ENCODE measurements around the gene CNTNAP2. TPM values are rescaled to one million over a fixed set of nuclear protein-coding genes. Genes with fewer than 3 reads are reported as not detected.

The CNTNAP2 gene
- total RNA-seq, 1 donor = under 0.01 TPM

- H3K4me3 ChIP-seq (ENCODE audit: low read depth, low read length) = no peak overlapping the region
- no peak for TF ChIP-seq CTCF (IDR thresholded peaks at IDR 0.05; ENCODE audit: insufficient read depth, low read length)
- DNase-seq (ENCODE audit: low read depth) = no peak
These were observed 1547.9 kb downstream of the CNTNAP2 start for GRCh38 chr7:147664541-147664940.

- no peak for TF ChIP-seq CTCF (IDR thresholded peaks at IDR 0.05; ENCODE audit: insufficient read depth, low read length)
These were observed 1554.2 kb downstream of the CNTNAP2 start for GRCh38 chr7:147670759-147671158.

GRCh38 chr7:147674705-147675104 is 1558.1 kb downstream of the CNTNAP2 start:
- DNase-seq (ENCODE audit: low read depth) = no peak
- no peak for TF ChIP-seq CTCF (IDR thresholded peaks at IDR 0.05; ENCODE audit: insufficient read depth, low read length)
- no peak overlapping the region for H3K4me3 ChIP-seq (ENCODE audit: low read depth, low read length)

More at GRCh38 chr7:147670759-147671158, 1554.2 kb downstream of the CNTNAP2 start:
- H3K4me3 ChIP-seq (ENCODE audit: low read depth, low read length) = no peak overlapping the region
- no peak for DNase-seq (ENCODE audit: low read depth)

- no peak for TF ChIP-seq CTCF (IDR thresholded peaks at IDR 0.05; ENCODE audit: insufficient read depth, low read length)
- H3K4me3 ChIP-seq (ENCODE audit: low read depth, low read length) = no peak overlapping the region
- DNase-seq (ENCODE audit: low read depth) = no peak
These were observed 1562.3 kb downstream of the CNTNAP2 start for GRCh38 chr7:147678943-147679342.

- no peak overlapping the region for H3K4me3 ChIP-seq (ENCODE audit: low read depth, low read length)
- no peak for DNase-seq (ENCODE audit: low read depth)
- TF ChIP-seq CTCF (IDR thresholded peaks at IDR 0.05; ENCODE audit: insufficient read depth, low read length) = no peak
These were observed 1564.9 kb downstream of the CNTNAP2 start for GRCh38 chr7:147681530-147681929.

GRCh38 chr7:147700702-147701101 is 1584.1 kb downstream of the CNTNAP2 start:
- no peak overlapping the region for H3K4me3 ChIP-seq (ENCODE audit: low read depth, low read length)
- no peak for TF ChIP-seq CTCF (IDR thresholded peaks at IDR 0.05; ENCODE audit: insufficient read depth, low read length)
- DNase-seq (ENCODE audit: low read depth) = no peak

GRCh38 chr7:147707926-147708325 is 1591.3 kb downstream of the CNTNAP2 start:
- TF ChIP-seq CTCF (IDR thresholded peaks at IDR 0.05; ENCODE audit: insufficient read depth, low read length) = no peak
- DNase-seq (ENCODE audit: low read depth) = no peak
- no peak overlapping the region for H3K4me3 ChIP-seq (ENCODE audit: low read depth, low read length)

Measured in fibroblast of the aortic adventitia (primary cell).